NCI-H1436 (cell line): ENCODE measurements around the gene ZBTB38.

Experiments
- DNase-seq: peaks from one replicate; lab custom pipeline; 2025; lab: John Stamatoyannopoulos, UW

The ZBTB38 gene

GRCh38 chr3:141338881-141339280 is 29.4 kb upstream of the ZBTB38 start:
- DNase-seq: no peak

GRCh38 chr3:141341536-141341935 is 26.8 kb upstream of the ZBTB38 start:
- no peak for DNase-seq

GRCh38 chr3:141342386-141342785 is 25.9 kb upstream of the ZBTB38 start:
- DNase-seq: no peak

DNA sequence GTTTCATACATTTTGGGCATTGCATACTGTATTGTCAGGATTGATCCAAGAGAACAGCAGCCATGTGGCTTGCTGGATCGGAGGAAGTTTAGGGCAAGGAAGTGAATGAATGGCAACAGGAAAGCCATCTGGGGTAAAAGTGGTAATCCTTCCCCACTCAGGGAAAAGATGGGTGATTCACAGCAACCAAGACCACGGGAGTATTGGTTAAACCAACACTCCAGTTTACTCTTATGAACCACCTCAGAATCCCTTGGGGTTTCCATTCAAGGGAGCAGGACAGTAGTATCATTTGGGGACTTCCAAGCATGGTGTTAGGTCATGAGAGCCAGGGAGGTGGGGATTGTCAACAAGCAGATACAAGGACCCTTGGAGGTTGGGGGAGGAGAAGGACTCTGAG is 25.2 kb upstream of the ZBTB38 start:
- no peak for DNase-seq

- no peak for DNase-seq
Measured at GRCh38 chr3:141343865-141344271, 24.4 kb upstream of the ZBTB38 start.

DNA sequence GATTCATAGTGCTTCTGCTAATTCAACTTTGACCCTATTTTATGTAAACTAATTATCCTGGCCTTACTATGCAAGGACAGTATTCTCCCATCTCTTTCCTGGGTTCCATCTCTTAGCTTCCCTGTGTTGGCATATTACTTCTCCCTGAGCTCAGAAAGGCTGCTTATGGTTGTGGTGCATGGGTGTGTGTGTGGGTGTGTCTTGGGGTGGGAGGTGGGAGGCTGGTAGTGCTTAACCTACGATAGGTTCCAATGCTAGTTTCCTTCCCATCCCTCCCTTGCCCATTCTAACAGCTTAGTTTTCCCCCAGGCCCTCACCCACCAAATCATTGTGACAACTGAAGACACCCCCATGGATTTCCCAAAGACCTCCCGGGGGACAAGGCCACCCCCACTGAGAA is 22.8 kb upstream of the ZBTB38 start:
- DNase-seq: no peak

GRCh38 chr3:141346007-141346406 is 22.3 kb upstream of the ZBTB38 start:
- DNase-seq: no peak

DNA sequence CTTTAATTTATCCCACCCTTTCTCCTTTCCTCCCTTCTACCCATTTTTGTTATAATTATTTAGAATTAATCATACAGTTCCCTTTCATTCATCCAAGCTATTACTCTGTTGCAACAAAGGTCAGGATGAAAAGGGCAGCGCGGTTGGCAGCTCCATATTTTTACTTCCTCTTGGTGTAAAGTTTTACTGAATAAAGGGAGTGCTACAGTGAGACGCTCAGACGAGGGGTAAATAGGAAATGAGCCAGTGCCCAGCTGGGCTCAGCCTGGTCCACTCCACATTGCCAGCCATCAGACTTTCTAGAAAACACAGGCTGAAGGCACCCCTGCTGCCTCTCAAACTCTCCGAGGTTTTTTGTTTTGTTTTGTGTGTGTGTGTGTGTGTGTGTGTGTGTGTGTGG is 21.9 kb upstream of the ZBTB38 start:
- DNase-seq: no peak

- DNase-seq: no peak
Measured at GRCh38 chr3:141346839-141347238, 21.5 kb upstream of the ZBTB38 start.

DNA sequence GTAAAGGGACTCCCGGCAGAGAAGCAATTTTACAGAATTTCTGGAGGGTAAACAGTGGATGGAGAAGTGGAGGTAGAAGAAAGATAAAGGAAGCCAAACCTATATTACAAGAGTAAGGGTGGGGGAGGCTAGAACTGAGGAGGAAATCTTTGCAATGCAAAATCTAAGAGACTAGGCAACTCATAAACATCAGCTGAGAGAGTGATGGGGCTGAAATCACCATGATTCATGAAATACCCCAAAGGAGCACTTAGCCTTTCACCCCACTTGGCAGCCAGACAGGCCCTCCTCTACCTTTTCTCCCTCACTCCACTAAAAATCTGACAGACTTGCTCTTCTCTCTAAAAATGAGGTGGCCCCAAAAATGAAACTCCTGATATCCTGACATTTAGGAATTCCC is 19.5 kb upstream of the ZBTB38 start:
- no peak for DNase-seq

- no peak for DNase-seq
Measured at GRCh38 chr3:141349711-141350110, 18.6 kb upstream of the ZBTB38 start.

GRCh38 chr3:141350666-141351065 is 17.6 kb upstream of the ZBTB38 start:
- no peak for DNase-seq

DNA sequence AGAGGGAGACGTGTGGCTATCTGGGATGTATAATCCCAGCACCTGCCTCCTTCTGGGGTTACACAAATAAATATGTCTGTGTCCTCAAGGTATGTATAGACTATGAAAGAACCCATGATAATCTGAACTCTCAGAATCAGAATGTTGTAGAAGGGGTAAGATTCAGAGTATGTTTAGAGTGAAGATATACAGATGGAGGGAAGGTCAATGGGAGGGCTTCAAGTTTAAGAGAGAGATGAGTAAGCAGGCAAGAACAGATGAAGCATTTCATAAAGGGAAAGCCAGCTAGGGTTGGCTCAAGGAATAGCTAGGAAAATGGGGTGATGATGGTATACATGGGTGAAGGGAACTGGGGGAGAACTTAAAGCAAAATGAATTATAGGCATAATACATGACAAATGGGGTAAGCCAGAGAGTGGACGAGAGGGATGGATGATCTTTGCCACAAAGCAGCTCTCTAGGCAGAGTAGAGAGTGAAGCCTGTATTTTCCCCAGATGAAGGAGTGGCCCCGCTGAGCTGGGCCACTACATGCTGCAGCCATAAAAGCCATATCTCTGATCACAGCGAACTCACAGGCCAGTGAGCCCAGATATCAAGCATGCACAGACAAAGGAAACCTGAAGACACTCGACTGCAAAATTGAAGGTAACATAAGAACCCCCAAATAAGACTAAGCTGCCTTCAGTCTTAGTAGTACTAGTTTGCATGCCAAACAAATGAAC is 15.9 kb upstream of the ZBTB38 start:
- no peak for DNase-seq

DNA sequence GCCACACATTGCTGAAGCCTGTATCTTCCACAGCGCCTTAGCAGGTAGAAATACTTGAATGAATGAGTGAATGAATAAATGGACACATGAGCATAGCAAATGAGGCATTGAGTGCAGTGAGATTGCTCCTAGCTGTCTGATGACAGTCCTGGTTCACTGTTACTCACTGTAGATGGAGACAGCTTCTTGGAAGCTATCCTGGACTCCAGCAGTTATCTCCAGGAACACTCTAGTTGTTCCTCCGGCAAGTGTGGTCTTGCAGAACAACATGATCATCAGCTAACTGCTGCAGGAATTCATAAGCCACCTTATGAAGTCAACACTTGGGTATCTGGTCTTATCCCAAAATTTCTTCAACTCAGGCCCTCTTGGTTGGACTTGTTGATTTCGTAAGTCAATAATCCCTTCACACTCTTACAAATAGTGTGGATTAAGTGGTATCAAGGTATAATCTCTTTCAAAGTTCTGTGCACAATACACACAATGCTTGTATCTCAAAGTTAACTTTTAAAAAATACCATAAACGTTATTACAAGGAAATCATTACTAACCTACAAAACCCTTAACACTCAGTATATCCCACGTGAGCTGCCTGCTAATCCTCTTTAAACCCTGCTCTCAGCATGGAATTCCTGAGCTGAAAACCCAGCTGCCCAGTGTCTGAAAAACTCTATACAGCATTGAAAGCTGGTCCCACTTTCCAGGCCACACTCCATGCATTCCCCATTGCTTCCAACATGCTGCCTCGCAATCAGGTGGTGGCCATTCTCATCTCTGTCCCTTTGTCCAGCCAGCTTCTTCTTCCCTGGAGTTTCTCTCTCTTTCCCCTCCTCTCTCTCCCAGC is 14.4 kb upstream of the ZBTB38 start:
- no peak for DNase-seq

- no peak for DNase-seq
Measured at GRCh38 chr3:141354517-141354916, 13.8 kb upstream of the ZBTB38 start.

DNA sequence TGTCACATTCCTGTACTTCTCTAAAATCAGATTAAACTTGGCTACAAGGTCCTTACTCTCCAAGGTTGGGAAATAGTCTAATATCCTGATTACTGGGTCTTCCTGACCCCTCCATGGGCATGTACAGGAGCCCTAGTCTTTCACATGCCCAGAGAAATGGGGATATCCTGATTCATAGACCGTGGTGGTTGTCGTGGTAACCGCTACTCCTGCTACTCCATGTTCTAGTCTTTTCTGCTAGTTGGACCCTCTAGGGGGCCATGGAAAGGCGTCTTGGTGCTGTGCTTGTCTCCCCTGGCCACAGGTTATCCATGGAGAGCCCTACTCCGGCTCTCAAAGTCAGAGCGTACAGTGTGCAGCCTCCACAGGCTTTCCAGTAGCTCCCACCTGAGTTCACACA is 13.1 kb upstream of the ZBTB38 start:
- DNase-seq: no peak

- DNase-seq: no peak
Measured at GRCh38 chr3:141356046-141356445, 12.3 kb upstream of the ZBTB38 start.

GRCh38 chr3:141360888-141361598 is 7.3 kb upstream of the ZBTB38 start:
- peak; percentile 38 for DNase-seq

DNA sequence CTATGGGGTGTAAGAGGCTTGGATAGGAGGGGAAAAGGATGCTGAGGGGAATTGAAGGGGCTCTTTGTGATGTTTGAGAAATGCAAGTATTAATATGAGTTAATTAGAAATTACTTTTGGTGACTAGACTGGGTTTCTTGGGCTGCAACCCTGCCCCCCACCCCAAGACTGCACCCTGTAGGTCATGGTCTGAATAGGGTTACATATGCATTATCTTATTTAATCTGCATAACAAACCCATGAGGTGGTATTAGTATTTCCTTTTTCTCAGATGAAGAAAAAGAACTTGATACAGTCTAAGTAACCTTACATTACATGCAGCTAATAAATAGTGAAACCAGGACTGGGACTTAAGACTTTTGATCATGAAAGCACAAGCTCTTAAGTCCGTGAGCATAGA is 5.6 kb upstream of the ZBTB38 start:
- DNase-seq: no peak

GRCh38 chr3:141365201-141365600 is 3.1 kb upstream of the ZBTB38 start:
- DNase-seq: no peak

- DNase-seq: no peak
Measured at GRCh38 chr3:141366285-141367037, 1.8 kb upstream of the ZBTB38 start.
